C4-2B (cell line): ENCODE data around the gene SEPTIN10.

Experiments used
- ZFX ChIP-seq: fragments of 450-650 bp; IDR thresholded peaks from 2 replicates; pipeline ENCODE4 v1.6.1; 2017
- TF ChIP-seq, protein P1 (sequence below): fragments of 450-650 bp; conservative IDR thresholded peaks from 2 replicates; pipeline ENCODE4 v1.5.1; 2017; ENCODE audit warnings: mild to moderate bottlenecking

DNA sequence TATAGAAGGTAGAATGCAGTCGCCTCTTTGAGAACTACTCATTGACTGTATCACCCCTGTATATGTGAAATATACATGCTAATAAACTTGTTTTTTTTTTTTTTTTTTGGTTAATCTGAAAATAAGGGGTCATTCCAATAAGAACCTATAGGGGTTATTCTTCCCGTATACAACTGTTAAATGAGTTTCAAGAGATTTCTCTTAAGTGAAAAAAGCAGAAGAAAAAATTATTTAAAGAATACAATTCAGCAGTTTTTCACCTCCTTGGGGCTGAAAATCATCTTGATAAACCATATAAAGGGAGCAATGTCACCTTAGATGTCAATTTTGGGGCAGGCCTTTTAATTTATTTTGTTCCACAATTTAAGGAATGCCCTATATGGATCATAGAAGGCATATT, 66.5 kb downstream of the SEPTIN10 start:
- TF ChIP-seq, protein P1, sequence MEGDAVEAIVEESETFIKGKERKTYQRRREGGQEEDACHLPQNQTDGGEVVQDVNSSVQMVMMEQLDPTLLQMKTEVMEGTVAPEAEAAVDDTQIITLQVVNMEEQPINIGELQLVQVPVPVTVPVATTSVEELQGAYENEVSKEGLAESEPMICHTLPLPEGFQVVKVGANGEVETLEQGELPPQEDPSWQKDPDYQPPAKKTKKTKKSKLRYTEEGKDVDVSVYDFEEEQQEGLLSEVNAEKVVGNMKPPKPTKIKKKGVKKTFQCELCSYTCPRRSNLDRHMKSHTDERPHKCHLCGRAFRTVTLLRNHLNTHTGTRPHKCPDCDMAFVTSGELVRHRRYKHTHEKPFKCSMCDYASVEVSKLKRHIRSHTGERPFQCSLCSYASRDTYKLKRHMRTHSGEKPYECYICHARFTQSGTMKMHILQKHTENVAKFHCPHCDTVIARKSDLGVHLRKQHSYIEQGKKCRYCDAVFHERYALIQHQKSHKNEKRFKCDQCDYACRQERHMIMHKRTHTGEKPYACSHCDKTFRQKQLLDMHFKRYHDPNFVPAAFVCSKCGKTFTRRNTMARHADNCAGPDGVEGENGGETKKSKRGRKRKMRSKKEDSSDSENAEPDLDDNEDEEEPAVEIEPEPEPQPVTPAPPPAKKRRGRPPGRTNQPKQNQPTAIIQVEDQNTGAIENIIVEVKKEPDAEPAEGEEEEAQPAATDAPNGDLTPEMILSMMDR, result no peak
- TF ChIP-seq ZFX, result no peak
